Measurements from ENCODE around the gene TBC1D14. TPM values are rescaled to one million over a fixed set of nuclear protein-coding genes. Genes with fewer than 3 reads are reported as not detected.
"Not testable (repeated sequence)": the region's sequence is repeated elsewhere in the genome, so short reads cannot be mapped to it uniquely, and the experiment has no call there.

Gene TBC1D14
- total RNA-seq, 2 experiments from 2014 or later = 38.4 to 39.3 TPM

GRCh38 chr4:6972375-6972650 is 62.7 kb downstream of the TBC1D14 start:
- Mint-ChIP-seq H3K27me3 (no peaks in the 10 kb centered on the region), H3K4me1 (peaks cover 14% of the 10 kb centered on the region), H3K36me3 (no peaks in the 10 kb centered on the region), H3K9me3 (no peaks in the 10 kb centered on the region), H3K27ac (no peak overlapping the region), H3K4me3 (no peak overlapping the region)
- no peak for DNase-seq

GRCh38 chr4:6972911-6973310 is 63.3 kb downstream of the TBC1D14 start:
- Mint-ChIP-seq H3K36me3 (no peaks in the 10 kb centered on the region), H3K4me3 (no peak overlapping the region), H3K9me3 (no peaks in the 10 kb centered on the region), H3K27ac (no peak overlapping the region), H3K27me3 (no peaks in the 10 kb centered on the region), H3K4me1 (peaks cover 11% of the 10 kb centered on the region)
- no peak for DNase-seq

- no peaks in the 10 kb centered on the region for H3K27me3 Mint-ChIP-seq
- peak overlapping the region; percentile 34 for H3K27ac Mint-ChIP-seq
- peaks cover 11% of the 10 kb centered on the region for H3K4me1 Mint-ChIP-seq
- H3K36me3 Mint-ChIP-seq = no peaks in the 10 kb centered on the region
- H3K4me3 Mint-ChIP-seq = no peak overlapping the region
- no peaks in the 10 kb centered on the region for H3K9me3 Mint-ChIP-seq
- DNase-seq = peak; percentile 78
Measured at GRCh38 chr4:6974138-6974848, 64.7 kb downstream of the TBC1D14 start.

- not testable (repeated sequence) for H3K36me3 Mint-ChIP-seq, H3K4me3 Mint-ChIP-seq, H3K9me3 Mint-ChIP-seq, H3K27ac Mint-ChIP-seq, DNase-seq, H3K27me3 Mint-ChIP-seq
- peaks cover 11% of the 10 kb centered on the region for H3K4me1 Mint-ChIP-seq
Measured at GRCh38 chr4:6977846-6978245, 68.2 kb downstream of the TBC1D14 start.

GRCh38 chr4:6983544-6984142 is 74.0 kb downstream of the TBC1D14 start:
- Mint-ChIP-seq H3K4me1 (peaks cover 41% of the 10 kb centered on the region), H3K4me3 (no peak overlapping the region), H3K27ac (no peak overlapping the region), H3K36me3 (peaks cover 6% of the 10 kb centered on the region), H3K9me3 (no peaks in the 10 kb centered on the region), H3K27me3 (no peaks in the 10 kb centered on the region)
- DNase-seq = no peak

GRCh38 chr4:6984612-6985425 is 75.2 kb downstream of the TBC1D14 start:
- peak overlapping the region; percentile 59 for H3K4me3 Mint-ChIP-seq
- H3K36me3 Mint-ChIP-seq = peaks cover 6% of the 10 kb centered on the region
- H3K27me3 Mint-ChIP-seq = no peaks in the 10 kb centered on the region
- H3K4me1 Mint-ChIP-seq = peaks cover 53% of the 10 kb centered on the region
- DNase-seq = no peak
- H3K27ac Mint-ChIP-seq = peak overlapping the region; percentile 42
- no peaks in the 10 kb centered on the region for H3K9me3 Mint-ChIP-seq

- no peak for DNase-seq
- H3K4me3 Mint-ChIP-seq = peak overlapping the region; percentile 88
- H3K4me1 Mint-ChIP-seq = peaks cover 61% of the 10 kb centered on the region
- H3K27me3 Mint-ChIP-seq = no peaks in the 10 kb centered on the region
- peaks cover 6% of the 10 kb centered on the region for H3K36me3 Mint-ChIP-seq
- H3K9me3 Mint-ChIP-seq = no peaks in the 10 kb centered on the region
- H3K27ac Mint-ChIP-seq = peak overlapping the region; percentile 94
Measured at GRCh38 chr4:6986072-6986780, 76.6 kb downstream of the TBC1D14 start.

GRCh38 chr4:6986781-6987587 is 77.4 kb downstream of the TBC1D14 start:
- Mint-ChIP-seq H3K27ac (peak overlapping the region; percentile 94), H3K27me3 (no peaks in the 10 kb centered on the region), H3K4me1 (peaks cover 67% of the 10 kb centered on the region), H3K4me3 (peak overlapping the region; percentile 95), H3K9me3 (no peaks in the 10 kb centered on the region), H3K36me3 (peaks cover 3% of the 10 kb centered on the region)
- DNase-seq = peak; percentile 95

GRCh38 chr4:6987588-6987961 is 77.9 kb downstream of the TBC1D14 start:
- peak overlapping the region; percentile 95 for H3K4me3 Mint-ChIP-seq
- DNase-seq = no peak
- peaks cover 3% of the 10 kb centered on the region for H3K36me3 Mint-ChIP-seq
- H3K27me3 Mint-ChIP-seq = no peaks in the 10 kb centered on the region
- H3K9me3 Mint-ChIP-seq = no peaks in the 10 kb centered on the region
- peaks cover 70% of the 10 kb centered on the region for H3K4me1 Mint-ChIP-seq
- H3K27ac Mint-ChIP-seq = peak overlapping the region; percentile 91

GRCh38 chr4:6988016-6988715 is 78.5 kb downstream of the TBC1D14 start:
- DNase-seq = no peak
- Mint-ChIP-seq H3K4me1 (peaks cover 73% of the 10 kb centered on the region), H3K9me3 (no peaks in the 10 kb centered on the region), H3K4me3 (peak overlapping the region; percentile 95), H3K27me3 (no peaks in the 10 kb centered on the region), H3K36me3 (peaks cover 3% of the 10 kb centered on the region), H3K27ac (peak overlapping the region; percentile 91)

- Mint-ChIP-seq H3K9me3 (no peaks in the 10 kb centered on the region), H3K27me3 (no peaks in the 10 kb centered on the region), H3K27ac (no peak overlapping the region), H3K36me3 (peaks cover 3% of the 10 kb centered on the region), H3K4me1 (peaks cover 65% of the 10 kb centered on the region), H3K4me3 (peak overlapping the region; percentile 58)
- no peak for DNase-seq
Measured at GRCh38 chr4:6989331-6989923, 79.8 kb downstream of the TBC1D14 start.

- Mint-ChIP-seq H3K9me3 (no peaks in the 10 kb centered on the region), H3K4me3 (no peak overlapping the region), H3K27ac (no peak overlapping the region), H3K27me3 (no peaks in the 10 kb centered on the region), H3K4me1 (peaks cover 54% of the 10 kb centered on the region), H3K36me3 (peaks cover 3% of the 10 kb centered on the region)
- no peak for DNase-seq
Measured at GRCh38 chr4:6990661-6991060, 81.0 kb downstream of the TBC1D14 start.

- H3K4me1 Mint-ChIP-seq = peaks cover 48% of the 10 kb centered on the region
- no peaks in the 10 kb centered on the region for H3K9me3 Mint-ChIP-seq
- H3K27ac Mint-ChIP-seq = peak overlapping the region; percentile 68
- DNase-seq = no peak
- no peaks in the 10 kb centered on the region for H3K27me3 Mint-ChIP-seq
- peaks cover 1% of the 10 kb centered on the region for H3K36me3 Mint-ChIP-seq
- H3K4me3 Mint-ChIP-seq = no peak overlapping the region
Measured at GRCh38 chr4:6991249-6991648, 81.6 kb downstream of the TBC1D14 start.
